Progenitor cell of endocrine pancreas (in vitro differentiated cells): Measurements from ENCODE around the gene PISD. TPM values are rescaled to one million over a fixed set of nuclear protein-coding genes. Genes with fewer than 3 reads are reported as not detected.
A peak's percentile ranks its signal among the peaks of the same experiment; 100 is the strongest.

Experiments
- DNase-seq: peaks from one replicate; pipeline ENCODE4 v3.0.0; 2021; ENCODE audit warnings: low spot score; ENCODE audit not compliant: unreplicated experiment
- H3K27ac Mint-ChIP-seq: 2 replicates; pipeline ENCODE4 v1.8.0; 2021; ENCODE audit warnings: mild to moderate bottlenecking, moderate library complexity, mixed read lengths
- H3K27me3 Mint-ChIP-seq: 2 replicates; pipeline ENCODE4 v1.8.0; 2021; ENCODE audit warnings: mixed read lengths
- H3K36me3 Mint-ChIP-seq: 2 replicates; pipeline ENCODE4 v1.8.0; 2022; ENCODE audit warnings: mixed read lengths; ENCODE audit not compliant: insufficient read depth
- H3K4me1 Mint-ChIP-seq: 2 replicates; pipeline ENCODE4 v1.8.0; 2021; ENCODE audit warnings: low read depth, mixed read lengths
- H3K4me3 Mint-ChIP-seq: 2 replicates; pipeline ENCODE4 v1.8.0; 2021; ENCODE audit warnings: low read depth, mild to moderate bottlenecking, moderate library complexity, mixed read lengths
- H3K9me3 Mint-ChIP-seq: 2 replicates; pipeline ENCODE4 v1.8.0; 2021; ENCODE audit warnings: low read depth, mixed read lengths
- total RNA-seq: library from RNA; stranded (reverse); gene quantifications from 2 replicates; pipeline ENCODE4 v1.2.1, GENCODE V29; 2021
- TF ChIP-seq, protein P1 (sequence below): fragments of 200-600 bp; sonication (generic); IDR thresholded peaks from one replicate; pipeline ENCODE4 v1.5.0; 2021; ENCODE audit warnings: antibody characterized with exemption, mild to moderate bottlenecking; ENCODE audit not compliant: unreplicated experiment

PISD gene
- total RNA-seq, 1 donor from 2014 or later, result 46.6 TPM

DNA sequence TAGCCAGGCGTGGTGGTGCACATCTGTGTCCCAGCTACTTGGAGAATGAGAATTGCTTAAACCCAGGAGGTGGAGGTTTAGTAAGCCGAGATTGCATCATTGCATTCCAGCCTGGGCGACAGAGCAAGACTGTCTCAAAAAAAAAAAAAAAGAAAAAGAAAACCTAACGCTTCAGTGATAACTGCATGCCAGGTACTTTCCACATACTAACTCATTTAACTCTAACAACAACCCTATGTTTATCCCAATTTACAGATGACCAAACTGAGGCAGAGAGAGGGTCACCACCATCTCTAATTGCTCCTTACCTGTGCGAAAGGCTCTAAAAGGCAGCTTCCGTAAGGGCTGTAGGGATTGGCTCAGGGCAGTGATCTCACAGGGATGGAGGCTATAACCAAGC, 11.6 kb downstream of the PISD start:
- DNase-seq, result no peak
- Mint-ChIP-seq H3K9me3 (no peaks in the 10 kb centered on the region), H3K4me3 (no peak overlapping the region), H3K4me1 (peaks cover 10% of the 10 kb centered on the region), H3K36me3 (peaks cover 4% of the 10 kb centered on the region), H3K27me3 (no peaks in the 10 kb centered on the region), H3K27ac (no peak overlapping the region)
- TF ChIP-seq, protein P1, sequence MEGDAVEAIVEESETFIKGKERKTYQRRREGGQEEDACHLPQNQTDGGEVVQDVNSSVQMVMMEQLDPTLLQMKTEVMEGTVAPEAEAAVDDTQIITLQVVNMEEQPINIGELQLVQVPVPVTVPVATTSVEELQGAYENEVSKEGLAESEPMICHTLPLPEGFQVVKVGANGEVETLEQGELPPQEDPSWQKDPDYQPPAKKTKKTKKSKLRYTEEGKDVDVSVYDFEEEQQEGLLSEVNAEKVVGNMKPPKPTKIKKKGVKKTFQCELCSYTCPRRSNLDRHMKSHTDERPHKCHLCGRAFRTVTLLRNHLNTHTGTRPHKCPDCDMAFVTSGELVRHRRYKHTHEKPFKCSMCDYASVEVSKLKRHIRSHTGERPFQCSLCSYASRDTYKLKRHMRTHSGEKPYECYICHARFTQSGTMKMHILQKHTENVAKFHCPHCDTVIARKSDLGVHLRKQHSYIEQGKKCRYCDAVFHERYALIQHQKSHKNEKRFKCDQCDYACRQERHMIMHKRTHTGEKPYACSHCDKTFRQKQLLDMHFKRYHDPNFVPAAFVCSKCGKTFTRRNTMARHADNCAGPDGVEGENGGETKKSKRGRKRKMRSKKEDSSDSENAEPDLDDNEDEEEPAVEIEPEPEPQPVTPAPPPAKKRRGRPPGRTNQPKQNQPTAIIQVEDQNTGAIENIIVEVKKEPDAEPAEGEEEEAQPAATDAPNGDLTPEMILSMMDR, result no peak

DNA sequence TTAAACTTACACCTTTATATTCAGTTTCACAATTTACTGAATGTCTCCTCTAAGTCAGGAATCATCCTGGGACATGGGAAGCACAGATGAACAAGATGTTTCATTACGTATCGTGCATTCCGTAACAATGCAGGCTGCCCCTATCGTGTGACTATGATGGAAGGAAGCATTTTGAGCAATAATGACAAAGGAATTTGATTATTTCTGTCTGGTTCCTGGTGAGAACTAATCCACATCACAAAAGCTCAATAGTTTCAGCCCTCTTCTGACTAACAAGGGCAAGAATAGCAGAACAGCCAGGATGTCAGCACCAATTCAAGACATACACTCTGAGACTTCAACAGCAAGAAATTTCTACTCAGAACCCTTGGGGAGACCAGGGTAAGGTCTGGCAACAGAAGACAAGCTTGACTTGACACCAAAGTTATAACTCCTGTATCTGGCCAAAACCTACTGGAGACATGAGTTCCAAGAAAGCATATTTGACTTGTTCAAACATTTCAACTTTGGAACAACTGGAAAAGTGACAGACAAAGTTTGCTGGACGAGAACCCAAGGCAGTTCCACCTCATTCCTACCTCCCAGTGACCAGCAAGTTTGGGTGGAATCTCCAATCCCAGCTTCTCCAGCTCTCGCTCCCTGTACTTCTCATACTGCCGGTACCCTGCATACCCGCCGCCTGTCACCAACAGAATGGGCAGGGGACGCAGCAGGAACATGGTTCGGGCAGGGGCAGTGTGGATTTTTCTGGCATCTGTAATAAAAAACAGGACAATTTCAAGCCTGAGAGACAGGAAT, 14.3 kb downstream of the PISD start:
- no peak overlapping the region for H3K27ac Mint-ChIP-seq
- DNase-seq, result no peak
- no peaks in the 10 kb centered on the region for H3K27me3 Mint-ChIP-seq
- peaks cover 13% of the 10 kb centered on the region for H3K36me3 Mint-ChIP-seq
- H3K9me3 Mint-ChIP-seq, result no peaks in the 10 kb centered on the region
- TF ChIP-seq, protein P1, result no peak
- H3K4me3 Mint-ChIP-seq, result no peak overlapping the region
- no peaks in the 10 kb centered on the region for H3K4me1 Mint-ChIP-seq

DNA sequence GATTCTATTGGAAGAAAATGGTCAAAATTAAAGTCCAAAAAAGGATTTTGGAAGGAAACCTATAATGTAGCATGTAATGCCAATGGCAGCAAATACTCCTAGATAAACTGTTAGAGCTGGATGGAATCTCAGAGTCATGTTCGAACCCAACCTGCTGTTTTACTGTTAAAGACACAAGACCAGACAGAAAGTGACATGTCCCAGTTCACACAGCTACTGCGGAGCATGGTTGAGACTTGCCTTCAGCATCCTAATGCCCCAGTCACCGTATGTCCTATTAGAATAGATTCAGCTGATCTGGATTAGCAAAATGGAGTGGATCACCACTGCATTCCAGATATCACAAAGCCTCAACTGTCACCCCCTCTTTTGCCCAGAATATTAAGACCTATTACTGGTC, 14.9 kb downstream of the PISD start:
- H3K4me1 Mint-ChIP-seq, result no peaks in the 10 kb centered on the region
- no peak for DNase-seq
- no peaks in the 10 kb centered on the region for H3K27me3 Mint-ChIP-seq
- peaks cover 13% of the 10 kb centered on the region for H3K36me3 Mint-ChIP-seq
- TF ChIP-seq, protein P1, result no peak
- no peak overlapping the region for H3K27ac Mint-ChIP-seq
- no peak overlapping the region for H3K4me3 Mint-ChIP-seq
- no peaks in the 10 kb centered on the region for H3K9me3 Mint-ChIP-seq

DNA sequence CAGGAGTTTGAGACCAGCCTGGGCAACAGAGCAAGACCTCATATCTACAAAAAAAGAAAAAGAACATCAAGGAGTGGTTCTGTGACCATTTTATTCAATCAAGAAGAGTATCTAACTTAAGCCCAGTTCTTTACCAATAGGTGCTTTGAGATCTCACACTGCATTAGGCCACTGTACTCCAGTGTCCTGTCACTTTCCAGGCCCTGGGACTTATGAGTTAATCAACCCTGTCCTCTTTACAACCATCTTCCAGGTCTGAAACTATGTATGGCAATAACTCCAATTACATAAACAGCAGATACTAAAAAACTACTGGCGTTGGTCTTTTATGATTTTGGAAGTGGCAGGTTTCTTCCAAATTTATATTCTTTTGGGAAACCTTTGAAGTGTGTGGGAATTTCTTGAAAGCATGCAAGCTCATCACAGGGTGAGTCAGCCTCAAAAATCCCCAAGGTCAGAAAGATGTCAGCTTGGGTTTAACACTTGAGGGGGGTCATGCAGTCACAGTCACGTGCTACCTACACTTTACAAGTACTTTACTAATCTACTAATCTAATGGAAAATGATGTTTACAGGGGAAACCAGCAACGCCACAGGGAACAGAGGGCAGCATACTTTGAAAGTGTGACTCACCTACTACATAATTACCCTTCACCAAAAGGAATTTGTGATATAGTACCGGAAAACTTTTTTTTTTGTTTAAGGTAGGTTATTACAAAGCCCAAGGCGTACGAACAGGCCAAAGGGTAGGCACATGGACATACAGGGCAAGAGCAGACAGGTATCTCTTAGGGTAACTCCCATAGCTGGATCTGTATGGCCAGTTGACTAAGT, 15.6 kb downstream of the PISD start:
- H3K27ac Mint-ChIP-seq, result no peak overlapping the region
- no peak for DNase-seq
- peaks cover 13% of the 10 kb centered on the region for H3K36me3 Mint-ChIP-seq

DNA sequence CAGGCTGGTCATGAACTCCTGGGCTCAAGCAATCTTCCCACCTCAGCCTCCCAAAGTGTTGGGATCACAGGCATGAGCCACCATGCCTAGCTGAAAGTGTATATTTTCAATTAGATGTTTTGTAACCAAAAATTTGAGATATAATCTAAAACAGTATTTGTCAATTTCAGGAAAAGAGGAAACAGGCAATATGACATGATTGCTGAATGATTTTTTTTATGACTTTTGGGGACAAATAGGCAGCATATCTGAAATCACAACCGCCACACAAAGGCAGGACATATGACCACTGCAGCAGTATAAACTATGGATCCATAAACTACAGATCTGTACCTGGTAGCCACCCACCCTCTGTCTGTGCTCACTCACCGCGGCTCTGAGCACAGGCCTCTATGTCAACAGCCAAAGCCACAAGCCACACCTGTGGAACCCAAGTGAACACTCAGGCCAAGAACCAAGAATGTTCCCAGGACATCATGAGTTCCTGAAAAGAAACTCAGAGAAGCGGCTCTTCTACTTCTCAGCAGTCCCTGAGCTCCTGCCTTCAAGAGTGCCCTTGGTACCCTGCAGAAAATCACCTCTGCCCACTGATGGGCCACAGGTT, 22.5 kb downstream of the PISD start:
- Mint-ChIP-seq H3K36me3 (peaks cover 13% of the 10 kb centered on the region), H3K27me3 (no peaks in the 10 kb centered on the region), H3K4me1 (no peaks in the 10 kb centered on the region), H3K9me3 (no peaks in the 10 kb centered on the region), H3K4me3 (no peak overlapping the region), H3K27ac (peak overlapping the region; percentile 33)
- TF ChIP-seq, protein P1, result no peak
- no peak for DNase-seq

More for the DNA sequence above, 15.6 kb downstream of the PISD start:
- Mint-ChIP-seq H3K27me3 (no peaks in the 10 kb centered on the region), H3K9me3 (no peaks in the 10 kb centered on the region), H3K4me1 (no peaks in the 10 kb centered on the region), H3K4me3 (no peak overlapping the region)
- TF ChIP-seq, protein P1, result no peak
